ENCODE results near the gene LDLRAD3. TPM values are rescaled to one million over a fixed set of nuclear protein-coding genes. Genes with fewer than 3 reads are reported as not detected.
A peak's percentile ranks its signal among the peaks of the same experiment; 100 is the strongest.
"Not testable (repeated sequence)": the region's sequence is repeated elsewhere in the genome, so short reads cannot be mapped to it uniquely, and the experiment has no call there.

The LDLRAD3 gene
- total and polyA plus RNA-seq, 7 donors: 5.9 to 20.7 (median 12.1) TPM

GRCh38 chr11:36167729-36168128 lies 223.9 kb downstream of the LDLRAD3 start:
- ATAC-seq (no peak), DNase-seq (no peak)
- TF ChIP-seq, protein P1, sequence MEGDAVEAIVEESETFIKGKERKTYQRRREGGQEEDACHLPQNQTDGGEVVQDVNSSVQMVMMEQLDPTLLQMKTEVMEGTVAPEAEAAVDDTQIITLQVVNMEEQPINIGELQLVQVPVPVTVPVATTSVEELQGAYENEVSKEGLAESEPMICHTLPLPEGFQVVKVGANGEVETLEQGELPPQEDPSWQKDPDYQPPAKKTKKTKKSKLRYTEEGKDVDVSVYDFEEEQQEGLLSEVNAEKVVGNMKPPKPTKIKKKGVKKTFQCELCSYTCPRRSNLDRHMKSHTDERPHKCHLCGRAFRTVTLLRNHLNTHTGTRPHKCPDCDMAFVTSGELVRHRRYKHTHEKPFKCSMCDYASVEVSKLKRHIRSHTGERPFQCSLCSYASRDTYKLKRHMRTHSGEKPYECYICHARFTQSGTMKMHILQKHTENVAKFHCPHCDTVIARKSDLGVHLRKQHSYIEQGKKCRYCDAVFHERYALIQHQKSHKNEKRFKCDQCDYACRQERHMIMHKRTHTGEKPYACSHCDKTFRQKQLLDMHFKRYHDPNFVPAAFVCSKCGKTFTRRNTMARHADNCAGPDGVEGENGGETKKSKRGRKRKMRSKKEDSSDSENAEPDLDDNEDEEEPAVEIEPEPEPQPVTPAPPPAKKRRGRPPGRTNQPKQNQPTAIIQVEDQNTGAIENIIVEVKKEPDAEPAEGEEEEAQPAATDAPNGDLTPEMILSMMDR (IDR thresholded peaks at IDR 0.05): no peak
- Histone ChIP-seq H3K27me3 (ENCODE audit: insufficient read depth in 3 of 3, low read length in 2 of 3) (peaks cover 0 to 1% (median 0%) of the 10 kb centered on the region in 3 donors), H3K9me3 (no peaks in the 10 kb centered on the region), H3K36me3 (ENCODE audit: insufficient read depth in 1 of 2, low read depth in 1 of 2) (no peaks in the 10 kb centered on the region), H3K27ac (no peak overlapping the region), H3K4me3 (no peak overlapping the region), H3K4me1 (peaks cover 6% of the 10 kb centered on the region)
- WGBS, 3 donors: 98 to 99% (median 99%) methylated on average over 6 of the region's 6 CpGs
- intact Hi-C loops (cut with DNase I): no loop called here

DNA sequence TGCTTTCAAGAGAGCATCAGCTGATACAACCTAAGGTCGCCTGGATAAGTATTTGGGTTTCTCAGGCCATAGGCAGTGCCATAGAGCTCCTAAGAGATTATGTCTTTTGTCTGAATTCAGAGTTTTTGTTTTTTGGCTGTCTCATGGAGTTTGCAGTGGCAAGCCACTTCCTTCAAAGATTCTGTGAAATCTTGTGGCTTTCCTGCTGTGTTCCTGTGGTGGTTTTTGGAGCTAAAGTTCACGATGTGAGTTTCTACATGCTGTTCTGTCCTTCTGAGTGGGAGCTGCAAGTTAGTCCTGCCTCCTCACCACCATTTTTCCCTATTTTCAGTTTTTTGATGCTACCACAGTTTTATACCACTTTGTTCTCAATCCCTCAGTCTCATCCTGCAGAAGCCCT lies 234.0 kb downstream of the LDLRAD3 start:
- H3K36me3 ChIP-seq (ENCODE audit: insufficient read depth in 1 of 2, low read depth in 1 of 2): no peaks in the 10 kb centered on the region
- H3K27me3 ChIP-seq (ENCODE audit: insufficient read depth in 3 of 3, low read length in 2 of 3): no peaks in the 10 kb centered on the region
- no peaks in the 10 kb centered on the region for H3K4me1 ChIP-seq
- DNase-seq (no peak), ATAC-seq (no peak)
- 83 to 90% (median 87%) methylated on average over 2 of the region's 2 CpGs for WGBS, 3 donors
- H3K4me3 ChIP-seq: no peak overlapping the region
- no peak overlapping the region for H3K27ac ChIP-seq
- intact Hi-C loops (cut with DNase I): no loop called here
- TF ChIP-seq, protein P1 (IDR thresholded peaks at IDR 0.05): no peak
- no peaks in the 10 kb centered on the region for H3K9me3 ChIP-seq

DNA sequence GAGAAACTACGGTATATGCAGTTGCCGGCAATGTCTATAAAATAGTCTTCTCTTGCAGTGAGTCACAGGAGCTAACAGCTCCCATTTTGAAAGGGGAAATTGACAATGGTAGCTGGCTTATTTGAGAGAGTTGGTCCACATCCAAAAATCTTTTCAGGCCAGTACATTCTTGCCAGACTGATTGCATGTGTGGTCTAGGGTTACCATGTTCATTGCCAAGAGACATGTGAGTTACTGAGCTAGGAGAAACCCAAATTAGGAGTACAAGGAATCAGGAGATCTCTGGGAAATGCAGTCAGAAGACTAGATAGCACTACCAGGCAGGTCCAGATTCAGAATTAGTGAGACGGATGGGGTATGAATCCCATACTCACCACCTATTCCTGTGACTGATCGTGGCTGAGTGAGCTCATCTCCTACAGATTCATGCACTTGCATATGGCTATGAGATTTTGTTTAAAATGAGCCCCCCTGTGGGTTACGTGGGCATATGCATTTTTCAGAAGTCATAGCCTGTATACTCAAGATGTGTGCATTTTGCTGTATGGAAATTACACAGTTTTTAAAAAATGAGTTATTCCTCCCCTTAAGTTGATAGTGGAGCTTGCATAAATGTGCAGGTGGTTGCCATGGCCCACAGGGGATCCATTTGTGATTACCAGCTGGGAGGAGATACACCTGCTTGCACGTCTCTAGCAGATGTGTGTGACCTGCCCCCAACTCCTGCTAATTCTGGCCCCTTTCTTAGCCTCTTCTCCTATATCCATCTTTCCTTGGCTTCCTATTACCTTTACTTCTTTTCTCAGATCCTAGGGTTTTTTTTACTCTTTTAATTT lies 242.7 kb downstream of the LDLRAD3 start:
- TF ChIP-seq, protein P1 (IDR thresholded peaks at IDR 0.05): no peak
- H3K27me3 ChIP-seq (ENCODE audit: insufficient read depth in 3 of 3, low read length in 2 of 3): no peaks in the 10 kb centered on the region
- peak overlapping the region; percentile 72 for H3K27ac ChIP-seq
- ATAC-seq: peak; percentile 89 to 94 (median 94)
- no peaks in the 10 kb centered on the region for H3K36me3 ChIP-seq (ENCODE audit: insufficient read depth in 1 of 2, low read depth in 1 of 2)
- no peak overlapping the region for H3K4me3 ChIP-seq
- H3K4me1 ChIP-seq: peaks cover 20% of the 10 kb centered on the region
- H3K9me3 ChIP-seq: no peaks in the 10 kb centered on the region
- no peak for DNase-seq
- WGBS, 3 donors: 28 to 44% (median 34%) methylated on average over 6 of the region's 6 CpGs
- intact Hi-C loops (cut with DNase I): no loop called here

- Histone ChIP-seq H3K36me3 (ENCODE audit: insufficient read depth in 1 of 2, low read depth in 1 of 2) (no peaks in the 10 kb centered on the region), H3K4me1 (peaks cover 20% of the 10 kb centered on the region), H3K9me3 (no peaks in the 10 kb centered on the region), H3K4me3 (no peak overlapping the region), H3K27ac (peak overlapping the region; percentile 72), H3K27me3 (ENCODE audit: insufficient read depth in 3 of 3, low read length in 2 of 3) (no peaks in the 10 kb centered on the region)
- DNase-seq: no peak
- ATAC-seq: peak; percentile 72 to 89 (median 79)
- intact Hi-C loops (cut with DNase I): no loop called here
- TF ChIP-seq, protein P1 (IDR thresholded peaks at IDR 0.05): no peak
- WGBS, 3 donors: 28 to 48% (median 30%) methylated on average over 3 of the region's 3 CpGs
Measured at GRCh38 chr11:36187622-36188021, 243.8 kb downstream of the LDLRAD3 start.

- H3K36me3 ChIP-seq (ENCODE audit: insufficient read depth in 1 of 2, low read depth in 1 of 2); ATAC-seq; DNase-seq; H3K4me3 ChIP-seq; intact Hi-C loops (cut with DNase I); H3K9me3 ChIP-seq; H3K27me3 ChIP-seq (ENCODE audit: insufficient read depth in 3 of 3, low read length in 2 of 3); H3K27ac ChIP-seq: not testable (repeated sequence)
- H3K4me1 ChIP-seq: peaks cover 20% of the 10 kb centered on the region
- WGBS, 3 donors: 85 to 100% (median 100%) methylated on average over 1 of the region's 1 CpG
Measured at GRCh38 chr11:36189735-36190134, 245.9 kb downstream of the LDLRAD3 start.

All from psoas muscle (tissue), 8 donors.